ENCODE measurements around the gene OR13C5. TPM values are rescaled to one million over a fixed set of nuclear protein-coding genes. Genes with fewer than 3 reads are reported as not detected.
"Not testable (repeated sequence)": the region's sequence is repeated elsewhere in the genome, so short reads cannot be mapped to it uniquely, and the experiment has no call there.

OR13C5 gene
- polyA plus RNA-seq (2013, experiment 1 of 2): not detected
- not detected for polyA plus RNA-seq (2013, experiment 2 of 2)

GRCh38 chr9:104599313-104599712, at the start of gene OR13C5:
TSS of gene OR13C5 (minus strand) at chr9:104599413. CDS start at chr9:104599413, 0 bp downstream.
- H3K36me3 ChIP-seq (ENCODE audit: control insufficient read depth, insufficient read depth, low read length); H3K9me3 ChIP-seq (ENCODE audit: control insufficient read depth, low read length); H3K4me3 ChIP-seq (ENCODE audit: extremely low read depth, insufficient read depth, low read length, poor library complexity, severe bottlenecking); H3K4me1 ChIP-seq (ENCODE audit: control insufficient read depth, insufficient read depth, low read length, poor library complexity, severe bottlenecking); H3K27ac ChIP-seq (ENCODE audit: low read depth, low read length, severe bottlenecking): not testable (repeated sequence)

GRCh38 chr9:104635456-104635855, 36.2 kb upstream of the OR13C5 start:
- Histone ChIP-seq H3K36me3 (ENCODE audit: control insufficient read depth, insufficient read depth, low read length) (no peaks in the 10 kb centered on the region), H3K9me3 (ENCODE audit: control insufficient read depth, low read length) (peaks cover 9% of the 10 kb centered on the region), H3K4me1 (ENCODE audit: control insufficient read depth, insufficient read depth, low read length, poor library complexity, severe bottlenecking) (no peaks in the 10 kb centered on the region), H3K4me3 (ENCODE audit: extremely low read depth, insufficient read depth, low read length, poor library complexity, severe bottlenecking) (no peak overlapping the region), H3K27ac (ENCODE audit: low read depth, low read length, severe bottlenecking) (no peak overlapping the region)

GRCh38 chr9:104633976-104634520, 34.8 kb upstream of the OR13C5 start:
- Histone ChIP-seq H3K36me3 (ENCODE audit: control insufficient read depth, insufficient read depth, low read length) (no peaks in the 10 kb centered on the region), H3K9me3 (ENCODE audit: control insufficient read depth, low read length) (peaks cover 9% of the 10 kb centered on the region), H3K4me3 (ENCODE audit: extremely low read depth, insufficient read depth, low read length, poor library complexity, severe bottlenecking) (no peak overlapping the region), H3K27ac (ENCODE audit: low read depth, low read length, severe bottlenecking) (no peak overlapping the region), H3K4me1 (ENCODE audit: control insufficient read depth, insufficient read depth, low read length, poor library complexity, severe bottlenecking) (no peaks in the 10 kb centered on the region)
- WGBS, 2 experiments (ENCODE audit: insufficient coverage in 2 of 2): 89% methylated on average over 22 to 25 of the region's 30 CpGs

- not testable (repeated sequence) for H3K9me3 ChIP-seq (ENCODE audit: control insufficient read depth, low read length); H3K4me3 ChIP-seq (ENCODE audit: extremely low read depth, insufficient read depth, low read length, poor library complexity, severe bottlenecking); H3K36me3 ChIP-seq (ENCODE audit: control insufficient read depth, insufficient read depth, low read length); H3K27ac ChIP-seq (ENCODE audit: low read depth, low read length, severe bottlenecking); H3K4me1 ChIP-seq (ENCODE audit: control insufficient read depth, insufficient read depth, low read length, poor library complexity, severe bottlenecking)
Observed at GRCh38 chr9:104625964-104626363, 26.8 kb upstream of the OR13C5 start.

DNA sequence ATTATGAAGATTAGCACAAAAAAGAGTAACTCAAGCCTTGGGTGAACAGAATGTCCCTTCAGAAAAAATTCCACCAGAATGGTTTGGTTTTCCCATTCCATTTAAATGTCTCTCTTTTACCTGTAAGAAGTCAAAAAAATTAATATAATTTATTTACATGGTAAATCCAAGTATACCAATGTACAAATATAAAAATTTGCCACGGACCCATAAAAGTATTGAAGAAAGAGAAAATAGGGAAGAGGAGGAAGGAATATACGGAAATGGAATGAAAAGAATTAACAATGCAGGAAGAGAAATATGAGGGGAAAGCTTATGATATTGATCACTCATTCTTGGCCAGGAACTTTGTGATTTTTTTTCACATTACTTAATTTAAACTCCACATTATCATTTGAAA, 18.9 kb upstream of the OR13C5 start, which contains the start of gene OR13C9:
Gene OR13C9 (minus strand): TSS at position 101 of the 400 bp plus-strand sequence. CDS start 0 bp downstream, at position 101.
- 80% methylated on average over 1 of the region's 2 CpGs; no CpG with 5 or more reads in 1 of the 2 experiments for WGBS, 2 experiments (ENCODE audit: insufficient coverage in 2 of 2)
- Histone ChIP-seq H3K36me3 (ENCODE audit: control insufficient read depth, insufficient read depth, low read length) (no peaks in the 10 kb centered on the region), H3K4me1 (ENCODE audit: control insufficient read depth, insufficient read depth, low read length, poor library complexity, severe bottlenecking) (no peaks in the 10 kb centered on the region), H3K4me3 (ENCODE audit: extremely low read depth, insufficient read depth, low read length, poor library complexity, severe bottlenecking) (no peak within 1 kb of the TSS), H3K27ac (ENCODE audit: low read depth, low read length, severe bottlenecking) (no peak within 1 kb of the TSS), H3K9me3 (ENCODE audit: control insufficient read depth, low read length) (no peaks in the 10 kb centered on the region)

- Histone ChIP-seq H3K4me1 (ENCODE audit: control insufficient read depth, insufficient read depth, low read length, poor library complexity, severe bottlenecking) (no peaks in the 10 kb centered on the region), H3K27ac (ENCODE audit: low read depth, low read length, severe bottlenecking) (no peak overlapping the region), H3K9me3 (ENCODE audit: control insufficient read depth, low read length) (no peaks in the 10 kb centered on the region), H3K4me3 (ENCODE audit: extremely low read depth, insufficient read depth, low read length, poor library complexity, severe bottlenecking) (no peak overlapping the region), H3K36me3 (ENCODE audit: control insufficient read depth, insufficient read depth, low read length) (no peaks in the 10 kb centered on the region)
Observed at GRCh38 chr9:104617418-104617817, 18.2 kb upstream of the OR13C5 start.

DNA sequence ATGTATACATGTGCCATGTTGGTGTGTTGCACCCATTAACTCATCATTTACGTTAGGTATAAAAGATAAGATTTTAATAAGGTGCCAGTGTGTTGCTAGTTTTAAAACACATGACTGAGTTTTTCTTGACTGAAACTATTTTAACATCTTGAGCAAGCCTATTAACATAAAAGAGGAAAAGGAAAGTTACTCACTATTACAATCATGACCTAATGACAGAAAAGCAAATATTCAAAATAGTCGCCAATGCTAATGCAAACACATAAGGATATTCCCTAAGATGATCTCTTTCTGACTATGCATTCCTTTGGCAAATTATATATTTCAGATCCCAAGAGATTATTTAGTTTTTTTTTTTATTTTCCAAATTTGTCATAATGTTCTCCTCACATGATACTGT, 12.0 kb upstream of the OR13C5 start:
- no peaks in the 10 kb centered on the region for H3K9me3 ChIP-seq (ENCODE audit: control insufficient read depth, low read length)
- H3K27ac ChIP-seq (ENCODE audit: low read depth, low read length, severe bottlenecking): no peak overlapping the region
- WGBS, 2 experiments (ENCODE audit: insufficient coverage in 2 of 2): no CpG with 5 or more reads among the region's 2 CpGs
- no peaks in the 10 kb centered on the region for H3K36me3 ChIP-seq (ENCODE audit: control insufficient read depth, insufficient read depth, low read length)
- H3K4me1 ChIP-seq (ENCODE audit: control insufficient read depth, insufficient read depth, low read length, poor library complexity, severe bottlenecking): no peaks in the 10 kb centered on the region
- H3K4me3 ChIP-seq (ENCODE audit: extremely low read depth, insufficient read depth, low read length, poor library complexity, severe bottlenecking): no peak overlapping the region

DNA sequence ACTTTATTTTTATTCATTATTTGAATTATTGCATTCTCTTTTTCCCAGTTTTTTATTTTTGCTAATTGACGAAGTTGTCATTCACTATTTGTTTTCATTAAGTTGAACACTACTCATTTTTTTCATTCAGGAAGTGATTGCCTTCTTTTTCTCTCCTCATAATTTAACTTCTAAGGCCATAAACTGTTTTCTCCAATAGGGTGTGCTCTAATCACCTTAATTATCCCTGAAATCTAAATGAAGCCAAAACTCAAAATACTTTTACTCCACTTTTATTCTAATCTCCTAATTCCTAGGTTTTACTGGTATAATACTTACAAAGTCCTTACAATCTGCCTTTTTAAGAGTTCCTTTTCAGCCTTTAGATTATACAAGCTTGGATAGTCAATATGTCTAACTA, 9.1 kb upstream of the OR13C5 start:
- H3K27ac ChIP-seq (ENCODE audit: low read depth, low read length, severe bottlenecking): no peak overlapping the region
- H3K36me3 ChIP-seq (ENCODE audit: control insufficient read depth, insufficient read depth, low read length): no peaks in the 10 kb centered on the region
- no peaks in the 10 kb centered on the region for H3K4me1 ChIP-seq (ENCODE audit: control insufficient read depth, insufficient read depth, low read length, poor library complexity, severe bottlenecking)
- no peaks in the 10 kb centered on the region for H3K9me3 ChIP-seq (ENCODE audit: control insufficient read depth, low read length)
- no peak overlapping the region for H3K4me3 ChIP-seq (ENCODE audit: extremely low read depth, insufficient read depth, low read length, poor library complexity, severe bottlenecking)
- 44% methylated on average over 1 of the region's 1 CpG; no CpG with 5 or more reads in 1 of the 2 experiments for WGBS, 2 experiments (ENCODE audit: insufficient coverage in 2 of 2)

GRCh38 chr9:104606152-104606551, 6.9 kb upstream of the OR13C5 start:
- H3K36me3 ChIP-seq (ENCODE audit: control insufficient read depth, insufficient read depth, low read length): no peaks in the 10 kb centered on the region
- 100% methylated on average over 1 of the region's 2 CpGs; no CpG with 5 or more reads in 1 of the 2 experiments for WGBS, 2 experiments (ENCODE audit: insufficient coverage in 2 of 2)
- no peaks in the 10 kb centered on the region for H3K4me1 ChIP-seq (ENCODE audit: control insufficient read depth, insufficient read depth, low read length, poor library complexity, severe bottlenecking)
- H3K27ac ChIP-seq (ENCODE audit: low read depth, low read length, severe bottlenecking): no peak overlapping the region
- H3K4me3 ChIP-seq (ENCODE audit: extremely low read depth, insufficient read depth, low read length, poor library complexity, severe bottlenecking): no peak overlapping the region
- H3K9me3 ChIP-seq (ENCODE audit: control insufficient read depth, low read length): no peaks in the 10 kb centered on the region

DNA sequence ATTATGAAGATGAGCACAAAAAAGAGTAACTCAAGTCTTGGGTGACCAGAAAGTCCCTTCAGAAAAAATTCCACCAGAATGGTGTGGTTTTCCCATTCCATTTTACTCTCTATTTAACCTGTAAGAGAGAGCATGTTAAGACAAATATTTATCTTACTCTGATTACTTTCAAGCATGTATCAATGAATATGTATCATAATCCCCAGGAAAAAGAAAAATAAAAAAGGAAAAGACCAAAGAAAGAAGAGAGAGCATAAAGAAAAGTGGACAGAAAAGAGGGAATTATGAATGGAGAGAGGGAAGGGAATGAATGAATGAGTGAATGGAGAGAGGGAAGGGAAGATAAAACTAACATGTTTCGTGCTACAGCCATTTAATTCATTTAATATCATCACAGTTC, 6.3 kb upstream of the OR13C5 start, which contains the start of gene OR13C2:
Gene OR13C2 (minus strand): TSS at position 101 of the 400 bp plus-strand sequence. CDS start 0 bp downstream, at position 101.
- not testable (repeated sequence) for H3K9me3 ChIP-seq (ENCODE audit: control insufficient read depth, low read length); H3K4me1 ChIP-seq (ENCODE audit: control insufficient read depth, insufficient read depth, low read length, poor library complexity, severe bottlenecking); H3K4me3 ChIP-seq (ENCODE audit: extremely low read depth, insufficient read depth, low read length, poor library complexity, severe bottlenecking); H3K36me3 ChIP-seq (ENCODE audit: control insufficient read depth, insufficient read depth, low read length); H3K27ac ChIP-seq (ENCODE audit: low read depth, low read length, severe bottlenecking)
- no CpG with 5 or more reads among the region's 1 CpG for WGBS, 2 experiments (ENCODE audit: insufficient coverage in 2 of 2)

DNA sequence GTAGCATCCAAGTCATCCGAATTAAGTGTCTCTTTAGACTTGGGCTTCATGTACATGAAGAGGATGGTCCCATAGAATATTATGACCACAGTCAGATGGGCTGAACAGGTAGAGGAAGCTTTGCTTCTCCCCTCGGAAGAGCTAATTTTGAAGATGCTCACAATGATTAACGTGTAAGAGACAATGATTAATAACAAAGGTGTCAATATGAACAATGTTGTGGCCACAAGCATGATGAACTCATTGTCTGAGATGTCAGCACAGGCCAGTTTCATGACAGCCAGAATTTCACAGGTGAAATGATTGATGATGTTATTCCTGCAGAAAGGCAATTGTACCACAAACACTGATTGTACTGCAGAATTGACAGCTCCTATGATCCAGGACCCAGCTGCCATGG, 5.6 kb upstream of the OR13C5 start:
- H3K4me1 ChIP-seq (ENCODE audit: control insufficient read depth, insufficient read depth, low read length, poor library complexity, severe bottlenecking): no peaks in the 10 kb centered on the region
- H3K9me3 ChIP-seq (ENCODE audit: control insufficient read depth, low read length): no peaks in the 10 kb centered on the region
- no peaks in the 10 kb centered on the region for H3K36me3 ChIP-seq (ENCODE audit: control insufficient read depth, insufficient read depth, low read length)
- no peak overlapping the region for H3K27ac ChIP-seq (ENCODE audit: low read depth, low read length, severe bottlenecking)
- WGBS, 2 experiments (ENCODE audit: insufficient coverage in 2 of 2): 83 to 90% methylated on average over 2 of the region's 3 CpGs
- no peak overlapping the region for H3K4me3 ChIP-seq (ENCODE audit: extremely low read depth, insufficient read depth, low read length, poor library complexity, severe bottlenecking)

All from mesodermal cell (in vitro differentiated cells).